ENCODE measurements around the gene VPS4A.

GRCh38 chr16:69321080-69321479, 9.9 kb downstream of the VPS4A start:
- TF ChIP-seq CTCF (IDR thresholded peaks at IDR 0.05) (no peak), POLR2A (IDR thresholded peaks at IDR 0.05) (no peak)

Data from body of pancreas (tissue), 4 donors.